OCI-LY7 (cell line): ENCODE results near the gene C19orf73. TPM values are rescaled to one million over a fixed set of nuclear protein-coding genes. Genes with fewer than 3 reads are reported as not detected.
A peak's percentile ranks its signal among the peaks of the same experiment; 100 is the strongest.

Experiments used
- BruUV-seq: library from RNA; stranded (reverse); fragments of 400-500 nt; replicated peaks from 2 replicates; lab custom pipeline; 2021; lab: Mats Ljungman, UMichigan
- CTCF ChIA-PET: fragments of 300-600 bp; sonication (Branson Sonifier 250); formaldehyde crosslinking; loops from one replicate; lab custom pipeline; 2022; ENCODE audit warnings: antibody characterized with exemption; ENCODE audit not compliant: unreplicated experiment; lab: Charles Lee
- POLR2A ChIA-PET: fragments of 300-600 bp; sonication (Branson Sonifier 250); formaldehyde crosslinking; loops from one replicate; lab custom pipeline; 2022; ENCODE audit warnings: antibody characterized with exemption; lab: Charles Lee
- DNase-seq: peaks from one replicate; pipeline ENCODE4 v3.0.0-alpha.2; 2015; ENCODE audit warnings: low spot score
- H2AFZ ChIP-seq: fragments of 200-600 bp; sonication (generic), shearing (Covaris generic); 2 replicates; pipeline ENCODE4 v1.6.1; 2014; ENCODE audit warnings: mild to moderate bottlenecking, antibody characterized with exemption, low read length, moderate library complexity
- H3K27ac ChIP-seq: fragments of 200-600 bp; sonication (generic); 2 replicates; pipeline ENCODE4 v1.5.1; 2014; ENCODE audit warnings: mixed run types, low read depth, mild to moderate bottlenecking, moderate library complexity, low read length, inconsistent platforms; ENCODE audit not compliant: poor library complexity, severe bottlenecking
- H3K36me3 ChIP-seq: fragments of 200-600 bp; sonication (generic); 2 replicates; pipeline ENCODE4 v1.6.1; 2014; ENCODE audit warnings: mild to moderate bottlenecking, antibody characterized with exemption, low read length, moderate library complexity, mixed read lengths; ENCODE audit not compliant: insufficient read depth
- H3K4me1 ChIP-seq: fragments of 200-600 bp; sonication (generic); 2 replicates; pipeline ENCODE4 v1.5.1; 2014; ENCODE audit warnings: mild to moderate bottlenecking, low read length; ENCODE audit not compliant: insufficient read depth, poor library complexity, severe bottlenecking
- H3K4me2 ChIP-seq: fragments of 200-600 bp; sonication (generic); 2 replicates; pipeline ENCODE4 v1.6.1; 2014; ENCODE audit warnings: mild to moderate bottlenecking, low read length
- H3K4me3 ChIP-seq: fragments of 200-600 bp; sonication (generic); 2 replicates; pipeline ENCODE4 v1.5.1; 2014; ENCODE audit warnings: mild to moderate bottlenecking, low read depth, low read length; ENCODE audit not compliant: poor library complexity, severe bottlenecking
- H3K79me2 ChIP-seq: fragments of 200-600 bp; sonication (generic); 2 replicates; pipeline ENCODE4 v1.6.1; 2016; ENCODE audit warnings: low read depth, mild to moderate bottlenecking, low read length, moderate library complexity, mixed read lengths; ENCODE audit not compliant: insufficient read depth
- H3K9me2 ChIP-seq: fragments of 200-600 bp; sonication (generic); 2 replicates; pipeline ENCODE4 v1.6.1; 2016; ENCODE audit warnings: mild to moderate bottlenecking, low read length, mixed read lengths; ENCODE audit not compliant: insufficient read depth
- H3K9me3 ChIP-seq: fragments of 200-600 bp; sonication (generic); 2 replicates; pipeline ENCODE4 v1.6.1; 2014; ENCODE audit warnings: mild to moderate bottlenecking, mixed run types, low read length, mixed read lengths
- H4K20me1 ChIP-seq: fragments of 200-600 bp; sonication (generic); 2 replicates; pipeline ENCODE4 v1.6.1; 2014; ENCODE audit warnings: mild to moderate bottlenecking, antibody characterized with exemption, low read length, moderate library complexity, mixed read lengths; ENCODE audit not compliant: insufficient read depth
- CTCF ChIP-seq: fragments of 200-600 bp; sonication (generic); conservative IDR thresholded peaks from 2 replicates; pipeline ENCODE4 v1.5.1; 2014; ENCODE audit warnings: mild to moderate bottlenecking, antibody characterized with exemption, low read length, moderate library complexity, mixed read lengths
- EZH2phosphoT487 ChIP-seq: fragments of 200-600 bp; sonication (generic); IDR thresholded peaks from 2 replicates; pipeline ENCODE4 v1.6.1; 2018; ENCODE audit warnings: low read depth, borderline replicate concordance, mild to moderate bottlenecking, mixed run types, antibody characterized with exemption, low read length, moderate library complexity, mixed read lengths
- intact Hi-C: fragments of 100-400 bp; cut with micrococcal nuclease; formaldehyde crosslinking; loops from one replicate; pipeline ENCODE4 v1.10.0; 2022; ENCODE audit not compliant: unreplicated experiment
- total RNA-seq, 2 experiments: library from RNA; depleted of rRNA in 1 of 2; stranded (reverse); fragments of >200 nt in 1 of 2; shearing (Covaris generic) in 1 of 2; gene quantifications; 2 replicates each; pipeline ENCODE4 v1.2.3, GENCODE V29; 2014 to 2022

Gene C19orf73
- total RNA-seq, 2 experiments from 2014 or later: 2.5 to 8.3 TPM

- Histone ChIP-seq H3K9me3 (no peaks in the 10 kb centered on the region), H3K4me3 (no peak overlapping the region), H3K9me2 (no peaks in the 10 kb centered on the region), H3K79me2 (no peaks in the 10 kb centered on the region), H3K4me1 (peaks cover 22% of the 10 kb centered on the region), H3K27ac (no peak overlapping the region), H2AFZ (no peak overlapping the region), H3K36me3 (no peaks in the 10 kb centered on the region), H3K4me2 (no peak overlapping the region), H4K20me1 (no peaks in the 10 kb centered on the region)
- TF ChIP-seq EZH2phosphoT487 (no peak), CTCF (no peak)
- DNase-seq: no peak
- intact Hi-C loops: no loop called here
- BruUV-seq: no TSS peak
- POLR2A ChIA-PET: interaction anchor here (0.7 kb wide), 1 partner anchor 739 kb away, joined by 3 read pairs; no protein-coding TSS in a partner anchor
- CTCF ChIA-PET: no interaction called here
Observed at GRCh38 chr19:49153167-49153809, 34.3 kb upstream of the C19orf73 start.

GRCh38 chr19:49152119-49152550, 33.2 kb upstream of the C19orf73 start:
- Histone ChIP-seq H3K4me3 (peak overlapping the region; percentile 34), H3K36me3 (no peaks in the 10 kb centered on the region), H3K27ac (no peak overlapping the region), H4K20me1 (no peaks in the 10 kb centered on the region), H2AFZ (no peak overlapping the region), H3K9me3 (no peaks in the 10 kb centered on the region), H3K9me2 (no peaks in the 10 kb centered on the region), H3K4me1 (peaks cover 22% of the 10 kb centered on the region), H3K79me2 (no peaks in the 10 kb centered on the region), H3K4me2 (peak overlapping the region; percentile 85)
- POLR2A ChIA-PET: interaction anchor here (0.7 kb wide), 1 partner anchor 737 kb away, joined by 3 read pairs; no protein-coding TSS in a partner anchor
- TF ChIP-seq CTCF (no peak), EZH2phosphoT487 (no peak)
- no peak for DNase-seq
- intact Hi-C loops: no loop called here
- CTCF ChIA-PET: no interaction called here
- no TSS peak for BruUV-seq
